Measurements from ENCODE around the gene FNDC1. TPM values are rescaled to one million over a fixed set of nuclear protein-coding genes. Genes with fewer than 3 reads are reported as not detected.

The FNDC1 gene
- total RNA-seq, 1 experiment from 2014 or later: 0.17 TPM

- TF ChIP-seq CTCF (IDR thresholded peaks at IDR 0.05; ENCODE audit: unreplicated experiment): no peak
- H3K4me1 Mint-ChIP-seq (ENCODE audit: low read depth, unreplicated experiment): no peaks in the 10 kb centered on the region
- no peak overlapping the region for H3K27ac Mint-ChIP-seq (ENCODE audit: unreplicated experiment)
- H3K36me3 Mint-ChIP-seq (ENCODE audit: insufficient read depth, unreplicated experiment): no peaks in the 10 kb centered on the region
- peaks cover 63% of the 10 kb centered on the region for H3K27me3 Mint-ChIP-seq (ENCODE audit: unreplicated experiment)
- DNase-seq: no peak
- no peaks in the 10 kb centered on the region for H3K9me3 Mint-ChIP-seq (ENCODE audit: low read depth, unreplicated experiment)
- no TSS peak for BruUV-seq (replicated peaks)
- CTCF ChIA-PET: interaction anchor here (1.0 kb wide), 1 partner anchor 24 kb away, joined by 3 read pairs; no protein-coding TSS in a partner anchor
- intact Hi-C loops (cut with micrococcal nuclease; ENCODE audit: unreplicated experiment): no loop called here
- no peak overlapping the region for H3K4me3 Mint-ChIP-seq (ENCODE audit: low read depth, unreplicated experiment)
These were observed 129.6 kb downstream of the FNDC1 start for GRCh38 chr6:159298840-159299239.

- Mint-ChIP-seq H3K9me3 (ENCODE audit: low read depth, unreplicated experiment) (no peaks in the 10 kb centered on the region), H3K27me3 (ENCODE audit: unreplicated experiment) (peaks cover 65% of the 10 kb centered on the region), H3K36me3 (ENCODE audit: insufficient read depth, unreplicated experiment) (no peaks in the 10 kb centered on the region), H3K27ac (ENCODE audit: unreplicated experiment) (no peak overlapping the region), H3K4me3 (ENCODE audit: low read depth, unreplicated experiment) (no peak overlapping the region), H3K4me1 (ENCODE audit: low read depth, unreplicated experiment) (no peaks in the 10 kb centered on the region)
- TF ChIP-seq CTCF (IDR thresholded peaks at IDR 0.05; ENCODE audit: unreplicated experiment): no peak
- BruUV-seq (replicated peaks): no TSS peak
- intact Hi-C loops (cut with micrococcal nuclease; ENCODE audit: unreplicated experiment): no loop called here
- DNase-seq: no peak
- CTCF ChIA-PET: interaction anchor here (1.0 kb wide), 1 partner anchor 24 kb away, joined by 3 read pairs; no protein-coding TSS in a partner anchor
These were observed 130.4 kb downstream of the FNDC1 start for GRCh38 chr6:159299566-159299965.

- intact Hi-C loops (cut with micrococcal nuclease; ENCODE audit: unreplicated experiment): no loop called here
- CTCF ChIA-PET: no interaction called here
- H3K27ac Mint-ChIP-seq (ENCODE audit: unreplicated experiment): no peak overlapping the region
- no TSS peak for BruUV-seq (replicated peaks)
- peaks cover 65% of the 10 kb centered on the region for H3K27me3 Mint-ChIP-seq (ENCODE audit: unreplicated experiment)
- DNase-seq: no peak
- H3K4me3 Mint-ChIP-seq (ENCODE audit: low read depth, unreplicated experiment): no peak overlapping the region
- TF ChIP-seq CTCF (IDR thresholded peaks at IDR 0.05; ENCODE audit: unreplicated experiment): no peak
- no peaks in the 10 kb centered on the region for H3K36me3 Mint-ChIP-seq (ENCODE audit: insufficient read depth, unreplicated experiment)
- no peaks in the 10 kb centered on the region for H3K4me1 Mint-ChIP-seq (ENCODE audit: low read depth, unreplicated experiment)
- no peaks in the 10 kb centered on the region for H3K9me3 Mint-ChIP-seq (ENCODE audit: low read depth, unreplicated experiment)
These were observed 132.1 kb downstream of the FNDC1 start for GRCh38 chr6:159301277-159301676.

GRCh38 chr6:159301810-159302593 lies 132.8 kb downstream of the FNDC1 start:
- Mint-ChIP-seq H3K4me1 (ENCODE audit: low read depth, unreplicated experiment) (no peaks in the 10 kb centered on the region), H3K9me3 (ENCODE audit: low read depth, unreplicated experiment) (no peaks in the 10 kb centered on the region), H3K4me3 (ENCODE audit: low read depth, unreplicated experiment) (no peak overlapping the region), H3K36me3 (ENCODE audit: insufficient read depth, unreplicated experiment) (no peaks in the 10 kb centered on the region), H3K27me3 (ENCODE audit: unreplicated experiment) (peaks cover 69% of the 10 kb centered on the region), H3K27ac (ENCODE audit: unreplicated experiment) (no peak overlapping the region)
- no peak for DNase-seq
- no peak for TF ChIP-seq CTCF (IDR thresholded peaks at IDR 0.05; ENCODE audit: unreplicated experiment)
- intact Hi-C loops (cut with micrococcal nuclease; ENCODE audit: unreplicated experiment): no loop called here
- CTCF ChIA-PET: no interaction called here
- BruUV-seq (replicated peaks): no TSS peak
